ENCODE measurements around the gene RIN1. TPM values are rescaled to one million over a fixed set of nuclear protein-coding genes. Genes with fewer than 3 reads are reported as not detected.
A peak's percentile ranks its signal among the peaks of the same experiment; 100 is the strongest.

Gene RIN1
- total RNA-seq, 1 donor from 2014 or later, result 19.2 TPM

GRCh38 chr11:66339686-66340483 lies 3.7 kb upstream of the RIN1 start:
- Histone ChIP-seq H3K4me1 (peaks cover 55% of the 10 kb centered on the region), H3K4me3 (no peak overlapping the region), H3K36me3 (peaks cover 0 to 39% of the 10 kb centered on the region in 2 donors), H3K27me3 (no peaks in the 10 kb centered on the region), H3K27ac (no peak overlapping the region), H3K9me3 (no peaks in the 10 kb centered on the region)
- intact Hi-C loops (cut with DNase I), result no loop called here
- DNase-seq (ENCODE audit: extremely low spot score in 2 of 2), result no peak
- TF ChIP-seq POLR2A (IDR thresholded peaks at IDR 0.05) (no peak), POLR2AphosphoS5 (IDR thresholded peaks at IDR 0.05; ENCODE audit: insufficient read depth in 1 of 2, low read depth in 1 of 2) (no peak)
- TF ChIP-seq, protein P1, sequence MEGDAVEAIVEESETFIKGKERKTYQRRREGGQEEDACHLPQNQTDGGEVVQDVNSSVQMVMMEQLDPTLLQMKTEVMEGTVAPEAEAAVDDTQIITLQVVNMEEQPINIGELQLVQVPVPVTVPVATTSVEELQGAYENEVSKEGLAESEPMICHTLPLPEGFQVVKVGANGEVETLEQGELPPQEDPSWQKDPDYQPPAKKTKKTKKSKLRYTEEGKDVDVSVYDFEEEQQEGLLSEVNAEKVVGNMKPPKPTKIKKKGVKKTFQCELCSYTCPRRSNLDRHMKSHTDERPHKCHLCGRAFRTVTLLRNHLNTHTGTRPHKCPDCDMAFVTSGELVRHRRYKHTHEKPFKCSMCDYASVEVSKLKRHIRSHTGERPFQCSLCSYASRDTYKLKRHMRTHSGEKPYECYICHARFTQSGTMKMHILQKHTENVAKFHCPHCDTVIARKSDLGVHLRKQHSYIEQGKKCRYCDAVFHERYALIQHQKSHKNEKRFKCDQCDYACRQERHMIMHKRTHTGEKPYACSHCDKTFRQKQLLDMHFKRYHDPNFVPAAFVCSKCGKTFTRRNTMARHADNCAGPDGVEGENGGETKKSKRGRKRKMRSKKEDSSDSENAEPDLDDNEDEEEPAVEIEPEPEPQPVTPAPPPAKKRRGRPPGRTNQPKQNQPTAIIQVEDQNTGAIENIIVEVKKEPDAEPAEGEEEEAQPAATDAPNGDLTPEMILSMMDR (IDR thresholded peaks at IDR 0.05), result no peak

DNA sequence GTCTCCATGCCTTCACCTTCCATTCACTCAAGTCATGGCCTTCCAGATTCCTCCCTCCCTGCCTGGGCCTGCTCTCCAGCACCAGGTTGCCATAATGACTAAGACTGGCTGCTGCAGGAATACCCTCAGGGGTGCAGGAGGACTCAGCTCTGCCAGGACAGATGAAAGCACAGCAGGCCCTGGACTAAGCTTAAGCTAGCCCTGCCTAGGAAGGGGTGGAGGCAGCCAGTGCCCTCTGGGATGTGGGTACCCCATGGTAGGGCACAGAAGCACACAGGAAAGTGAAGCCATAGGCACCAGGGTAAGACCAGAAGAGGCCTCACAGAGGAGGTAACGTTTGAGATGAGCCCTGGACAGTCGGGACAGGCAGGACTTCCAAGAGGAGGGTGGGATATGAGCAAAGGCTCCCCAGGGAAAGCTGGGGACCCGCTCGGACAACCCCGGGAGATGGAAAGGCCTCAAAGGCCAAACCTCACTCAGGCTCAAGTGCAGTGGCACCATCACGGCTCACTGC lies 3.0 kb upstream of the RIN1 start:
- intact Hi-C loops (cut with DNase I), result no loop called here
- Histone ChIP-seq H3K36me3 (peaks cover 0 to 39% of the 10 kb centered on the region in 2 donors), H3K27ac (no peak overlapping the region), H3K4me1 (peaks cover 58% of the 10 kb centered on the region), H3K27me3 (no peaks in the 10 kb centered on the region), H3K9me3 (no peaks in the 10 kb centered on the region), H3K4me3 (no peak overlapping the region)
- no peak for DNase-seq (ENCODE audit: extremely low spot score in 2 of 2)
- TF ChIP-seq, protein P1 (IDR thresholded peaks at IDR 0.05), result no peak
- no peak for TF ChIP-seq POLR2A (IDR thresholded peaks at IDR 0.05)
- peak in 1 of 2 donors; percentile 54 for TF ChIP-seq POLR2AphosphoS5 (IDR thresholded peaks at IDR 0.05; ENCODE audit: insufficient read depth in 1 of 2, low read depth in 1 of 2)

- DNase-seq (ENCODE audit: extremely low spot score in 2 of 2), result no peak
- TF ChIP-seq POLR2AphosphoS5 (IDR thresholded peaks at IDR 0.05; ENCODE audit: insufficient read depth in 1 of 2, low read depth in 1 of 2) (no peak), POLR2A (IDR thresholded peaks at IDR 0.05) (no peak)
- TF ChIP-seq, protein P1 (IDR thresholded peaks at IDR 0.05), result no peak
- H3K27ac ChIP-seq, result no peak overlapping the region
- no peak overlapping the region for H3K4me3 ChIP-seq
- H3K36me3 ChIP-seq, result peaks cover 0 to 46% of the 10 kb centered on the region in 2 donors
- no peaks in the 10 kb centered on the region for H3K27me3 ChIP-seq
- peaks cover 54% of the 10 kb centered on the region for H3K4me1 ChIP-seq
- no peaks in the 10 kb centered on the region for H3K9me3 ChIP-seq
- intact Hi-C loops (cut with DNase I), result no loop called here
Measured at GRCh38 chr11:66338276-66339161, 2.3 kb upstream of the RIN1 start.

- Histone ChIP-seq H3K4me3 (peak overlapping the region in 1 of 2 donors; percentile 52), H3K27me3 (no peaks in the 10 kb centered on the region), H3K27ac (peak overlapping the region; percentile 67), H3K4me1 (peaks cover 49% of the 10 kb centered on the region), H3K9me3 (no peaks in the 10 kb centered on the region), H3K36me3 (peaks cover 0 to 51% of the 10 kb centered on the region in 2 donors)
- no peak for DNase-seq (ENCODE audit: extremely low spot score in 2 of 2)
- TF ChIP-seq POLR2AphosphoS5 (IDR thresholded peaks at IDR 0.05; ENCODE audit: insufficient read depth in 1 of 2, low read depth in 1 of 2), result no peak
- TF ChIP-seq, protein P1 (IDR thresholded peaks at IDR 0.05), result no peak
- TF ChIP-seq POLR2A (IDR thresholded peaks at IDR 0.05), result no peak
- intact Hi-C loops (cut with DNase I), result no loop called here
Measured at GRCh38 chr11:66337103-66337899, 1.1 kb upstream of the RIN1 start.
